GM19468 (cell line): ENCODE results near the gene SLC8A3.

Experiments
- ATAC-seq: cut with Tn5 transposase; IDR thresholded peaks from one replicate; pipeline ENCODE4 v1.9.1; 2021; ENCODE audit warnings: mild to moderate bottlenecking, moderate library complexity, moderate number of reproducible peaks; ENCODE audit not compliant: unreplicated experiment; ENCODE audit errors: extremely low read depth

Gene SLC8A3

DNA sequence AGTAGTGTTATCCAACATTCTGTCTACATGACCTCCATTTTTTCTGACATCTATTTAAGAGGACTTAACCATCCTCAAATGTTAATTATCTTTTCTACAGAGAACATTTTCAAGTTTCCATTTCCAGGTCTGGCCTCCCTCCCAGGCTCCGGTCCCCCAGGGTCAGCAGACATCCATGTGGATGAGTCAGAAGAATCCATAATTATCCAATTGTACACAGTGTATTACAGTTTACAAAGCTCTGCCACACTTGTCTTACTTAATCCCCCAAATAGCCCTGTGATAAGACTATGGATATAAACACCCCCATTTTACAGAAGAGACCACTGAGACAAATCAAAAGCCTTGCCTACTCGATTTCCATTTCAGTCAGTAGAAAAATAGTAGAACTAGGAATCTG lies 65.0 kb downstream of the SLC8A3 start:
- ATAC-seq, result no peak

DNA sequence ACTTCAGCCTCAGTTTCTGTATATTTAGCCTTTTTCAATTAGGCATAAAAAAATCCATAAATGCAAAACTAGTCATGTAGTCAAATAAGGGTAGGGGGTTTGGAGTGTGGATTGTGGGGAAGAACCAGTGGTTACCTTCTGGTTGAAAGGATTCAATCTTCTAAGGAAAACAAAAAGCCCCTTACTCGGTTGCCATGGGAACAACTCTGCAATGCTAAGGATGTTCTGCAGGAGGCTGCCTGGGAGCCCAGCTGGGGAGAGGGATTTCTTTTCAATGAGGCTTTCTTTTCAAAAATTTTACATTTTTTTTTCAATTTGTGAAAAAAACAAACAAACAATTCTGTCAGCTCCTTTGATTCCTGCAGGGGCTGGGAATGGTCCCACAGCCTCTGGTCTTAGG lies 67.2 kb downstream of the SLC8A3 start:
- no peak for ATAC-seq

DNA sequence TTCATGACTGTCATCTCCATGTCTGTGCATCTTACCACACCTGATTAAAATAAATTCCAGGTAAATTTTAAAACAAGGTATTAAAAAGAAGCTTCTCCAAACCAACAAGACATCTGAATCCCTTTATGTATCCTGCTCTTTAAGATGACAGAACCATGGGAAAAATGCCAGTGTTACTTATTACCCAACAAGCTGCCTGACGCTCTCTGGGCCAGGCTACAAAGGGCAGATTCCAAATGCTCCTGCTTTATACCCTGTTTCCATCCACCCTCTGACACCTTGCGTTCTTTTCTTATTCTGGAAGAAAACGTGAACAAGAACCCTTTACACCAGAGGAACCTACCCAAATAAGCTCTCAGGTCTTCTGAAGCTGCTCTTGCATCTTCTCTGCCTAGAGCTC lies 70.7 kb downstream of the SLC8A3 start:
- no peak for ATAC-seq

DNA sequence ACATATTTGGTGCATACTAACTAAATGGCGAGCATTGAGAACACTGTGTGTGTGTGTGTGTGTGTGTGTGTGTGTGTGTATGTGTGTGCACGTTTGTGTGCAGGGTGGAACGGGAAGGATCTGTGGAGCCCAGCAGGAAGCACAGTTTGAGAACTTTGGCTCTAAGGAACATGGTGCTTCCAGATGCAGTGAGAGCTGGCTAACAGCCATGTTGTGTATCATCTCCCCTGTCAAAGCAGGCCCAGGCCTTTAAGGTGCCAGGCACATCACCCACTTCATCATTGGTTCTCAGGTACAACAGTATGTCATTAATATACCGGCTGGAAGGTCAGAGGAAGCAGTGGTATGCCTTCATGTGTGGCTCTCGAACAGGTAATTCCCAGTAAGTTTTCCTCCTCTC lies 72.5 kb downstream of the SLC8A3 start:
- no peak for ATAC-seq

DNA sequence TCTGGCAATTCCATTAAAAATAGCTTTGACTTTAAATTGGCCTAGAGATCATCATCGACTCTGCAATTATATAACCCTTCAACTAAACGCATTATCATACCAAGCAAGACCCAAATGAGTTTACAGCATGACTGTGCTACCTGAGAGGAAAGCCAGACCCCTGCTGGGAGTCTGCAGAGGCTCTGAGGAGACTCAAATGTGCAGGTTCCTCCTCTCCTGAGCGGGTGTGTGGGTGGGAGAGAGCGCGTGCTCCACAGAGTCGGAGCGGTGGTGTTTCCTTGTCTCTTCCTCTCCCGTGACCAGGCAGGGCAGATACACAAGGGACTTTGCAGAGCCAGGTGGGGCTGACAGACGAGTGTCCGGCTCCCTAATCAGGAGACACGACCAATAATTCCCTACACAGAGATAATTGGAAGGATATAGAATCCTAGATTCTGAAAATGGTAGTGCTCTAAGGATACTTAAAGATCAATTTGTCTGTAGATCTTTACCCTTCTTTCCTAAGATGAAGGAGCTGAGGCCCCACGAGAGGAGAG lies 74.1 kb downstream of the SLC8A3 start:
- no peak for ATAC-seq

DNA sequence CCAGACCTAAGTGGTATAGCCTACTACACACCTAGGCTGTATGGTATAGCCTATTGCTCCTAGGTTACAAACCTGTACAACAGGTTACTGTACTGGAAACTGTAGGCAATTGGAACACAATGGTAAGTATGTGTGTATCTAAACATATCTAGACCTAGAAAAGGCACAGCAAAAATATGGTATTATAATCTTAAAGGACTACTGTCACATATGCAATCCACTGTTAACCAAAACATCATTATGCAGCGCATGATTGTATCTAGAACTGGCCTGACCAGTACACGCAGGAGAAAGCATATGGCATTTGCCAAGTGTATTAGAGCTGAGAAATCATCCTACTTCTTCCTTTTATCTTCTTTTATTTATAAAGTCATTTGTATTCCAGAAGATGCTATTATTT lies 75.5 kb downstream of the SLC8A3 start:
- ATAC-seq, result no peak

DNA sequence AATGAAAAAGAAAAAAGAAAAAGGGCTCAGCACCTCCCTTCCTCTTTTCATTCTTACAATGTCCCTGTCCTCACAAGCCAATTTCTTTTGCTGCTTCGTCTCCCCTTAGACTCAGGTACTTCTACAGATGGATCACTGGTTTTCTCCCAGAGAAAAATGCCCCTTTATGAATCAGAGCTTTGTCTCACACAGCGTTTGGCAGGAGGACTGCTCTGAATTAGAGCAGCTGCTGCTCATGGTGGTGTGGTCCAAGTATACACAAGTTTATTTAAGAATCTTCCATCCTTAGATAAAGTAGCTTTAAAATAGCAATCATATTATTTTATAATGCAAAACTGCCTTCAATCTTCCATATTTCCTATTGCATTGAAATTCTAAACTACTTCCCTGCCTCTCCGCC lies 80.3 kb downstream of the SLC8A3 start:
- ATAC-seq, result no peak

DNA sequence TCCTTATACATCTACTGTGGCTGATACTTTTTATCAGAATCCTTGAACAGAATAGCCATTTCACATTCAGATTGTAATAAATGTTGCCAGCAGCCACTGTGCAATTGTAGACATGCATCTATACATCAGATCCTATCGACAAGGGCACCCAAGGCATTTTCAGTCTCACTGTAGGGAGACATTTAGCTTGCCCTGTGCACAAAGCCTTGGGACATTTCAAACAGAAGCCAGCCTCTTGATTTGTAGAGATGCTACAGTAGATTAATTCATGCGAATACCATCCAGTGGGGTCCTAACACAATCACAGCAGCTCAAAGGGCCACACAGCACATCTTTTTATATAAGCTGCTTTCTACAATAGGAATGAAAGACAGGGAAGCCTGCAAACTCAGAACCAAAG lies 81.4 kb downstream of the SLC8A3 start:
- ATAC-seq, result no peak

DNA sequence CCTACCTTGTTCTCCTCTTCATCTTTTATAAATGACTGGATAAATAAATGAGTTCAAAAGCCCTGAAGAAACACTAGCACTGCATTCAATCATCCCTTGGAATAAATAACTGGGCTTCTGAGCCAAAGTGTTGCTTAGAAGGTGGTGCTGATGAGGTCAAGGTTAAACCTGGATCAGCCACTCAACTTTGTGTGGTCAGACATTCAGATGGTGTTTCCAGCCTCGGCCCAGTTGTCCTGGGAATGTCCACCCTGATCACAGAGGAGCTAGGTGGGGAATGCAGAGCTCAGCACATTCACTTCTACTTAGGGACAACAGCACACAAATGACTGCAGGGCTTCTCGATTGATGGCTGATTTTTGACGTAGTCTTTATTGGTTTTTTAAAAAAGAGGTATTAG lies 88.7 kb downstream of the SLC8A3 start:
- ATAC-seq, result no peak

DNA sequence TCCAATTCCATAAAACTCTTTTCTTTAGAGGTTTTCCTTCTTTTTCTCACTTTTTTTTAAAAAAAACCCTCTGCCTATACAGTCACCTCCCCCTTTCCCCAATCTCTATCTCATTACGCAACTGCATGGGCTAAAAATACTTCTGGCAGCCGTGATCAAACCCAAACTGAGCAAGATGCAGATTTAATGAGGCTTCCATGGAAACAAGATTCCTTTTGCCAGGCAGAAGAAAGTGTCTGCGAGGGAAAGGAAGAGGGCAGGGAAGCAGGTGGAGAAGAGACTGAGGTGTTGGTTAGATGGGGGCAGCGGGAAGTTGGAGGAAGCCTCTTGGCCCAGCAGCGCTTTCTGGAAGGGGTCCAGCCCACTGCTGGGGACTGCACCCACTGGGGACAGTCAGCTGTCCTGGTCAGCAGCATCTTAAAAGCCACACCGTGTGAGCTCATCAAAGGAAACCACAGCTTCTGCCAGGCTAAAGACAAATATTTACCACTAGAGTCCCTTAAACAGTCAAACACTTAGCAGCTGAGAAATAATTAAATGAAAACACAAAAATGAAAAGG lies 90.4 kb downstream of the SLC8A3 start:
- ATAC-seq, result no peak

DNA sequence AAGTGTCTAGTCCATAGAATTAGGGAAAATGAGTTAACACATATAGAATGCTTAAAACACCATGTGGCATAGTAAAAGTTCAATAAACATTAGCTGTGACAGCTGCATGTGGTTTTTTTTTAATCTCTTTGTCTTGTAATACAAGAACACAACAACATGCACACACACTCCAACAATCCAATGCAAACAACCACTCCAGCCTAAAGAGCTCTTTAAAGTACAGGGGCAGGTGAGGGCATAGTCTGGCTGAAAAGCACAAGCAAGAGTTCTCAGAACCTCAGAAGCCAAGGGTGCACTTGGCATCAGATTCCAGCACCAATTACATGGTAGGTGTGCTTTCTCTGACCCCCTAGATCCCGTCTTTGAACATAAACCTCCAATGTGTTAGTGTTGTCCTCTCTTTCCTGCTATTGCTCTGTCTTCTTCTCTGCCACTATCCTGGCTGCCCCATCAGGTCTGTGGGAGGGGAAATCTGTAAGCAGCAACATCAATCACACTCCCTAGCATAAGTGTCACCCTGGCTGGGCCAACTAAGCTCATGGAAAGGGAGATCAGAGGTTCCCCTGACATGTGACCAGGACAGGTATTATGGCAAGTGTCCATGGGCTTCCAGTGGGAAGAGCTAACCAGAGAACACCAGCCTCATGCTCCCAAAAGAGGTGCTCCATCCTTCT lies 91.0 kb downstream of the SLC8A3 start:
- ATAC-seq, result no peak

DNA sequence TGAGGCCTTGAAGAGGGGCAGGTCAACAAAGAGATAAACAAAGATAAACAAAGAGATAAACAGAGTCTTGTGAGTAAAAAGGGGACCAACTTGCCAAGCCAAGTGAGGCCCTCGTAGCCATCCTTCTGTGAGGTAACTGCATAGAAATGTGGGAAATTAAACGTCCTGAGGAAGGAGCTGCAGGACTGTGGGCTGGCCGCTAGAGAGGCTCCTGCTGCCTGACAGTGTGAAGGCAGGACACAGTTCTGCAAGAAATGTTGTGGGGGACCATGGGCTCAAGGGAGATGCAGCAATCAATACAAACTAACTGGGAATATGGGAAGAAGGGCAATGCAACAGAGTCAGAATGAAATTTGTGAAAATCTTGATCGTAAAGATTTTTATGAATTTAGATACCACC lies 91.9 kb downstream of the SLC8A3 start:
- no peak for ATAC-seq

DNA sequence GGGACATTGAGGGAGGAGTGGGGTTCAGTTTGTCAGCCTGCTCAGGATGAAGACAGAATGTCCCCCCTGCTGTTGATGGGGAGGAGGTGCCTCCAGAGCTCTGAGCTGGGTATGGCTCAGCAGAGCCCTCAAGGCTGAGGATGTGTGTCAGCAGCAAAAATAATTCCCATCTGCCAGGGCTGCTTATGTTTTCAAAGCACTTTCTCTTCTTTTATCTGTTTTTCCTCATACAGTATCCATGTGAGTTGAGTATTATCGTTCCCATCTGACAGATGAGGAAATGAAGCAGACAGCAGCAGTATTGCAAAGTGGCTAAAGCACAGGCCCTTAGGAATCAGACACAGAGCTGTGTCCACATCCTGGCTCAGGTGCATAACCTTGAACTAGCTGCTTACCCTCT lies 94.1 kb downstream of the SLC8A3 start:
- no peak for ATAC-seq

DNA sequence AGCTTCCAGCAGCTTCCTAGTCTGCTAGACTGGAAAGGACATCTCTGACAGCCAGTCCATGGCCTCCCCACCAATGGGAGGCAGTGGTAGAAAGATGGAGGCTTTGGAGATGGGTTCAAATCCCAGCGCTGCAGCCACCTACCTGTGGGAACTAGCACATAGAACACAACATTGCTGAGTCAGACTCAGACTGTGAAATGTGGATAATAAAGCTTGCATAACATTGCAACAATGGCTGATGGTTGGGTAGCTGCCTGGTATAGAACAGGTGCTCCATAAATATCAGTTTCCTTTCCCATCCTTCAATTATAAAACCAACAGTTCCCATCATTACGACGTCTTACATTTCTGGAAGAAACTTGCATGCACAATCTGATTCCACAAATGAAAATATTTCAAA lies 94.6 kb downstream of the SLC8A3 start:
- ATAC-seq, result no peak

DNA sequence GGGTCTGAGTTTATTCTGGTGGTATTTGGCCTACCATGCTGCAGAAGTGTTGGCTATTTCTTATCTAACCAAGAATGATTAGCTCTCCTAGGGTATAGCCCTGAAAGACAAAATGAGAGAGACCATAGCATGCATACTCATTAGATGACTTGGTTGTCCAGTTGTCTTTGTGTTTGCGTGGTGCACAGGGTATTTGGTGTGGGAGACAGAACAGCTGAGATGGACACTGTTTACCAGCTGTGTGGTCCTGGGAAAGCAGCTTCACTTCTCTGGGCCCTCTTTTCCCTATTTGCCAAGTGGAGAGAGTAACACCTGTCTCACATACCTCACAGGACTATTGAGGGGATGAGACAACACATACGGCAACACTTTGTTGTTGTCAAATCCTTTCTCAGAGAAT lies 95.6 kb downstream of the SLC8A3 start:
- ATAC-seq, result no peak

DNA sequence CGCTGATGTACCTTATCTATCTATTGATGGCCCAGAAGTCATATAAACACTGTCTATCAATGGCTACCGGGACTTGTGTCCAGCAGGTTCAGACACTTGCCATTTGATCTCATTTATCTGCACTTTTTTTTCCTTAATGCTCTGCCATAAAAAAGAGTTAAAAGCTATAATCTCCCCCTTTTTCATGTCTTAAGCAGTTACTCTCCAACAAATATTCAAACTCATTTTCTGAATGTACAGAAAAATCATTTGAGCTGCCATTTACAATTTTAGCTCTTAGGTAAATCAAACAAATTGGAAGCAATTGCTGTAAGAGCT lies 101.4 kb downstream of the SLC8A3 start:
- no peak for ATAC-seq

DNA sequence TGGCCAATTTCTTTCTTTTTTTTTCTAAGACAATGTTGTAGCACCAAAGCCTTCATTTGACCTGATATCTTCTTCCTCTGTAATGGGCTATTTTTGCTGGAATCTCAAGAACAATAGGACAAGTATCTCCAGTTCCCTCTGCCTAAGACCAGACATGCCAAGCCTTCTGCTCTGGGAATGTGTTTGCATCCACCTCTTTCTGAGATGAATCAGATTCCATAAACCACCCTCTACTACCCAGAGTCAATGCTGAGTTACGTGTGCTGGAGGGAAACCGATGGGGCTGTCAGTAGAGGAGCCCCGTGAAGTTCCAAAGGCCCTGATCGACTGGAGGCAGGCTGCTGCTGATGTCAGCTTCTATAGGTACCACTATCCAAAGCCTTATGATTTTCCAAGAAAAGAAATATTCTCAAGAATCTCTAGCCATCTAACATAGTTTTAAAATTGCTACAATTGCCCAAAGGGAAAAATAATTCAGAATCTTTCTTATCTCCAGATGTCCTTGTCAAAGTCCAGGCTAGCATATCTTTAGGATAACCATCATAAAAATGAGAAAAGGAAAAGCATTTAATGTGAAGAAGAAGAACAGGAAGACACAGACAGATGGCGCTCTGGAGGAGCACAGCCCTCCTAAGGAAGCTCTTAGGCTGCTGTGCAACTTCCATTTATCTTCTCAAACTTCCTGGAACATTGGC lies 101.9 kb downstream of the SLC8A3 start:
- ATAC-seq, result no peak

DNA sequence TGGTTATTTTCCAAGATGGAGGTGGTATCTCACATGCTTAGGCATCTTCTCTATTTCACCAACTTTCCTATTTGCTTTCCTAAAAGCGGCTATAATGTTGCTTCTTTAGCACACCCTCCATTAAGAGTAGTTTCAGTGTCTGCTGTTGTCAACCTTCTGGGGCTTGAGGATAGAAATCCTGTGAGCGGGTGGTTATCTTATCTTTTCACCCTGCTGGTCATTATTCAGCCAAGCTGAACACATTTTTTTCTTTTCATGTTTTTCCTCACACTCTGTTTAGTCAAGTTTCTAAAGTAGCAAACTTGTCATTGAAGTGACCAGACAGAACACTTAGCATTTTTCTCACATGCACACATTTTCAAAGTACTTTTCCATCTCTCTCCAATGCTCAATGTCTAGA lies 104.5 kb downstream of the SLC8A3 start:
- no peak for ATAC-seq

DNA sequence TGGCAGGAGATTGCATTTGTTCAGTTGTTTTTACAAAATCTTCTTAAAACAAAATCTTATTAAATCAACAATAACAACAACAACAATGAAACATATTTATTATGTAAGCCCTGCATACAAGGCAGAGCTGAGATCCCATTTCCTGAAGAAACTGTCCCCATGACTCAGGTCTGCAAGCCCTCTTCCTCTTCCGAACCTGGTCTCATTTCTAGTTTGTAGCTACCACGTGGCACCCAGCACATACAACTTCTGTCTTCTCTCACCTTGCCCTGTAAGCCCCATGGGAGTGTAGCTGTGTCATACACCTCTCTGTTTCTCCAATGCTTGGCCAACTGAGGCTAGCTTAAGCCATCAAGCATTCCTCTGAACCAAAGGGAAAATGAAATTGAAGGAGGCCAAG lies 106.4 kb downstream of the SLC8A3 start:
- ATAC-seq, result no peak

DNA sequence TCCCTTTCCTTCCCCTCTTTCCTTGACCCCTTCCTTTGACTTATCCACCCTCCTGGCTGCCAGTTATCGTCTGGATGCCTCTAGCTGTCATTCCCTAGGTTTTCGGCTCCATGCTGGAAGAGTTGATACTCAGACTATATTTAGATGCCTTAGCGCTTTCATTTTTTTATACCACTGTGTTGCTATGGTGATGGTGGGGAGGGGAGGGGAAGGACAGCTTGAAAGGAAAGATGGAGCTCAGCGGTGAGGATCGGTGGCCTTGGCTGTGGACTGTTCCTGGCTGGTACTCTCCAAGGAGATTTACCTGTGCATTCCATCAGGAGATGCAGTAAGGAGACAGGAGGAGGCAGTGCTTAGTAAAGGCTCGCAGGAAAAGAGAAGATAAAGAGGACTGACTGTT lies 108.7 kb downstream of the SLC8A3 start:
- ATAC-seq, result no peak

DNA sequence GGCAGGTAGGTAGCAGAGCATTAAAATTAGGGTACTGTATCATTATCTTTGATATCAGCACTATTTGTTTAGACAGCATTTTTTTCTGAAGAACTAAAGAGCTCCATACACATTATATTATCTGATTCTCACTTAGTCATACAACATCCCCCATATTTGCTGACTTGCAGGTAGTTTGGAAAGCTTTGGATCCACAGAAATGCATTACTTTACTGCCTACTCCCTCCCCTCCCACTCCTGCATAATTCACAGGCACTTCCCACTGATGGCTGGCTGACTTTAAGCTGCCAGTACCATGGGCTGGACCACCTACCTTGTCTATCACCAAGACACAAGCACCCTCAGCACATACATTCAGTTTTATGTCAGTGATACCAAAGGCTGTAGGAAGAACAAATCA lies 110.4 kb downstream of the SLC8A3 start:
- no peak for ATAC-seq

DNA sequence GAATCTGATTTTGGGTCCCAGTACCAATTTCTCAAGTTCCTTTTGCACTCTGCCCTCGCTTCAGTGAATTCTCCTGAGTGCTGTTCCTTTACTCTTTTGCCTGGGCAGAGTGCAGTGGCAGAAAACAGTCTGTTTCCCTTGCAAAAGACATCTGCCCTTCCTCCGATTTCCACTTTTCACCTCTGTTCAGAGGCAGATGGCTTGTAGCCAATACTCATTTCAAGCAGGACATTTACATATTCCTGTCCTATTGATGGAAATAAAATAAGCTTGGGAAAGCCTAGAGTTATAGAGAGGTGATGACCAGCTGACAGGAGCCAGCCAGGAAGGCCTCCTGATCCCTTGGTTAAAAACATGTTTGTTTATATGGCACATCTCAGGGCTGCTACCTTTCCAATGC lies 111.0 kb downstream of the SLC8A3 start:
- ATAC-seq, result no peak
